HL-60 (cell line): ENCODE results near the gene SPC25.

Experiments
- GABPA ChIP-seq: IDR thresholded peaks from 2 replicates; pipeline ENCODE4 v1.6.1; 2012; ENCODE audit warnings: low read depth
- POLR2AphosphoS5 ChIP-seq: IDR thresholded peaks from 2 replicates; pipeline ENCODE4 v1.6.1; 2012; ENCODE audit warnings: low read depth
- SPI1 ChIP-seq: IDR thresholded peaks from 2 replicates; pipeline ENCODE4 v1.6.1; 2012; ENCODE audit warnings: low read depth, mild to moderate bottlenecking, borderline replicate concordance
- TF ChIP-seq, protein P1 (sequence below): IDR thresholded peaks from one replicate; pipeline ENCODE4 v1.5.1; 2011; ENCODE audit warnings: low read length, control low read depth, inconsistent platforms; ENCODE audit not compliant: insufficient read depth
- TF ChIP-seq, protein P2 (sequence below): IDR thresholded peaks from 2 replicates; pipeline ENCODE4 v1.6.1; 2012; ENCODE audit warnings: low read depth; ENCODE audit not compliant: insufficient replicate concordance

DNA sequence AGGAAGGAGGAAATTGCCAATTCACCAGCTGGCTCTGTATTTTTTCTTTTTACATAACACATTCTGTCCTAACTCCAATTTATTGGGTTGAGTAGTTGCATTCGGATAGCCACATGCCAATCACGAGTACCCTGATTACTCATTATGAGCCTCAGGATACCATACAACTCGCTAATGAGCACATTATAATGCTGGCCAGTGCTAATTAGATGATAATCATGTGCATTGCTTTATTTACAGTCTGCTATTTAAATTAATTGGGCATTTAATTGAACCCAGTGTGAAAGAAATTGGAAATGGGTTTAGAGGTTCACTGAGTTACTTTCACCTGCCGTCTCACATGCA, 26.1 kb upstream of the SPC25 start:
- TF ChIP-seq, protein P1, sequence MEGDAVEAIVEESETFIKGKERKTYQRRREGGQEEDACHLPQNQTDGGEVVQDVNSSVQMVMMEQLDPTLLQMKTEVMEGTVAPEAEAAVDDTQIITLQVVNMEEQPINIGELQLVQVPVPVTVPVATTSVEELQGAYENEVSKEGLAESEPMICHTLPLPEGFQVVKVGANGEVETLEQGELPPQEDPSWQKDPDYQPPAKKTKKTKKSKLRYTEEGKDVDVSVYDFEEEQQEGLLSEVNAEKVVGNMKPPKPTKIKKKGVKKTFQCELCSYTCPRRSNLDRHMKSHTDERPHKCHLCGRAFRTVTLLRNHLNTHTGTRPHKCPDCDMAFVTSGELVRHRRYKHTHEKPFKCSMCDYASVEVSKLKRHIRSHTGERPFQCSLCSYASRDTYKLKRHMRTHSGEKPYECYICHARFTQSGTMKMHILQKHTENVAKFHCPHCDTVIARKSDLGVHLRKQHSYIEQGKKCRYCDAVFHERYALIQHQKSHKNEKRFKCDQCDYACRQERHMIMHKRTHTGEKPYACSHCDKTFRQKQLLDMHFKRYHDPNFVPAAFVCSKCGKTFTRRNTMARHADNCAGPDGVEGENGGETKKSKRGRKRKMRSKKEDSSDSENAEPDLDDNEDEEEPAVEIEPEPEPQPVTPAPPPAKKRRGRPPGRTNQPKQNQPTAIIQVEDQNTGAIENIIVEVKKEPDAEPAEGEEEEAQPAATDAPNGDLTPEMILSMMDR, result no peak
- TF ChIP-seq POLR2AphosphoS5 (no peak), GABPA (no peak), SPI1 (no peak)
- TF ChIP-seq, protein P2, sequence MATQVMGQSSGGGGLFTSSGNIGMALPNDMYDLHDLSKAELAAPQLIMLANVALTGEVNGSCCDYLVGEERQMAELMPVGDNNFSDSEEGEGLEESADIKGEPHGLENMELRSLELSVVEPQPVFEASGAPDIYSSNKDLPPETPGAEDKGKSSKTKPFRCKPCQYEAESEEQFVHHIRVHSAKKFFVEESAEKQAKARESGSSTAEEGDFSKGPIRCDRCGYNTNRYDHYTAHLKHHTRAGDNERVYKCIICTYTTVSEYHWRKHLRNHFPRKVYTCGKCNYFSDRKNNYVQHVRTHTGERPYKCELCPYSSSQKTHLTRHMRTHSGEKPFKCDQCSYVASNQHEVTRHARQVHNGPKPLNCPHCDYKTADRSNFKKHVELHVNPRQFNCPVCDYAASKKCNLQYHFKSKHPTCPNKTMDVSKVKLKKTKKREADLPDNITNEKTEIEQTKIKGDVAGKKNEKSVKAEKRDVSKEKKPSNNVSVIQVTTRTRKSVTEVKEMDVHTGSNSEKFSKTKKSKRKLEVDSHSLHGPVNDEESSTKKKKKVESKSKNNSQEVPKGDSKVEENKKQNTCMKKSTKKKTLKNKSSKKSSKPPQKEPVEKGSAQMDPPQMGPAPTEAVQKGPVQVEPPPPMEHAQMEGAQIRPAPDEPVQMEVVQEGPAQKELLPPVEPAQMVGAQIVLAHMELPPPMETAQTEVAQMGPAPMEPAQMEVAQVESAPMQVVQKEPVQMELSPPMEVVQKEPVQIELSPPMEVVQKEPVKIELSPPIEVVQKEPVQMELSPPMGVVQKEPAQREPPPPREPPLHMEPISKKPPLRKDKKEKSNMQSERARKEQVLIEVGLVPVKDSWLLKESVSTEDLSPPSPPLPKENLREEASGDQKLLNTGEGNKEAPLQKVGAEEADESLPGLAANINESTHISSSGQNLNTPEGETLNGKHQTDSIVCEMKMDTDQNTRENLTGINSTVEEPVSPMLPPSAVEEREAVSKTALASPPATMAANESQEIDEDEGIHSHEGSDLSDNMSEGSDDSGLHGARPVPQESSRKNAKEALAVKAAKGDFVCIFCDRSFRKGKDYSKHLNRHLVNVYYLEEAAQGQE, result no peak
